Fibroblast of villous mesenchyme (primary cell): ENCODE data around the gene IPO5. TPM values are rescaled to one million over a fixed set of nuclear protein-coding genes. Genes with fewer than 3 reads are reported as not detected.

ENCODE experiments used
- DNase-seq: peaks from one replicate; pipeline ENCODE4 v3.0.0-alpha.2; 2010; ENCODE audit warnings: low read depth
- H3K4me3 ChIP-seq: 2 replicates; pipeline ENCODE4 v1.5.1; 2011; ENCODE audit warnings: low read depth, mild to moderate bottlenecking, low read length
- total RNA-seq: library from RNA; depleted of rRNA; stranded (reverse); fragments of >200 nt; gene quantifications from 2 replicates; pipeline ENCODE4 v1.2.3, GENCODE V29; 2012
- TF ChIP-seq, protein P1 (sequence below): IDR thresholded peaks from 2 replicates; pipeline ENCODE4 v1.5.1; 2012; ENCODE audit warnings: low read depth, mild to moderate bottlenecking, low read length; ENCODE audit not compliant: insufficient read depth

IPO5 gene
- total RNA-seq, 1 donor = 282 TPM

DNA sequence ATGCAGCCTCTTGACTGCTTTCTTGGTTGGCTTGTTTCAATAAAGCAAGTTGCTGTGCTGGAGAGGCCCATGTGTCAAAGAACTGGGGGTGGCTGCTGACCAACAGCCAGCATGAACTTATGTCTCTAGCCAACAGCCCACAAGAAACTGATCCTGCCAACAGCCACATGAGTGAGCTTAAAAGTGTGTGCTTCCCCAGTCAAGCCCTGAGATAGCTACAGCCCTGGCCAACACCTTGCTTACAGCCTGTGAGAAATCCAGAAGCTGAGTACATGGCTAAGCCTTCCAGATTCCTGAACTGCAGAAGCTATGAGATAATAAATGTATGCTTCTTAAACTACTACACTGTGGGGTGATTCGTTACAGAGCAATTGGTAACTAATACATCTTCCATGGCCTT is 38.9 kb upstream of the IPO5 start:
- TF ChIP-seq, protein P1, sequence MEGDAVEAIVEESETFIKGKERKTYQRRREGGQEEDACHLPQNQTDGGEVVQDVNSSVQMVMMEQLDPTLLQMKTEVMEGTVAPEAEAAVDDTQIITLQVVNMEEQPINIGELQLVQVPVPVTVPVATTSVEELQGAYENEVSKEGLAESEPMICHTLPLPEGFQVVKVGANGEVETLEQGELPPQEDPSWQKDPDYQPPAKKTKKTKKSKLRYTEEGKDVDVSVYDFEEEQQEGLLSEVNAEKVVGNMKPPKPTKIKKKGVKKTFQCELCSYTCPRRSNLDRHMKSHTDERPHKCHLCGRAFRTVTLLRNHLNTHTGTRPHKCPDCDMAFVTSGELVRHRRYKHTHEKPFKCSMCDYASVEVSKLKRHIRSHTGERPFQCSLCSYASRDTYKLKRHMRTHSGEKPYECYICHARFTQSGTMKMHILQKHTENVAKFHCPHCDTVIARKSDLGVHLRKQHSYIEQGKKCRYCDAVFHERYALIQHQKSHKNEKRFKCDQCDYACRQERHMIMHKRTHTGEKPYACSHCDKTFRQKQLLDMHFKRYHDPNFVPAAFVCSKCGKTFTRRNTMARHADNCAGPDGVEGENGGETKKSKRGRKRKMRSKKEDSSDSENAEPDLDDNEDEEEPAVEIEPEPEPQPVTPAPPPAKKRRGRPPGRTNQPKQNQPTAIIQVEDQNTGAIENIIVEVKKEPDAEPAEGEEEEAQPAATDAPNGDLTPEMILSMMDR = no peak
- no peak for DNase-seq
- no peak overlapping the region for H3K4me3 ChIP-seq

DNA sequence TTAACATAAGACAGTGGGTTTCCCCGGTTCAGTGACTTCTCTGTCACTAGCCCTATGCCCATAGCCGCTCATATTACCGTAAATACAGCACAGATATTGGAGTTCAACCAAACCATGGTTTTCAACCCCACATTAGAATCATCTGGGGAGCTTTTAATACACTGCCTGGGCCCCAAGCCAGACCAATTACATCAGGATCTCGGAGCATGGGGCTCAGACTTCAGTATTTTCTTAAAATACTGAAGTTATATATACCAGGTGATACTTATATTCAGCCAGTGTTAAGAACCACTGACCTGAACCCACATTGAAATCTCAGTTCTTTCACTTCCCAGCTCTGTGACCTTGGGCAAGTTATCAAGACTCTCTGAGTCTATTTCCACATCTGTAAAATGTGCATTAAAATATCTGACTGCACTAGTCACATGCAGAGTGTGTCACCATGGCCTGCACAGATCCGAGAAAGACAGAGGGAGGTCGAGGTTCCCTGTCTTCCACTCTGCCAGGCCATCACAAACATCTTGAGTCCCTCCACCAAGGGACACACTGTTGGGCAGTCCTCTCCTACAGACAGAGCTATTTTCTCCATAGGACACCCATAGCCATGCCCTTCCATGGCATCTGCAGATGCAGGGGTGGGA is 32.2 kb upstream of the IPO5 start:
- TF ChIP-seq, protein P1 = no peak
- no peak overlapping the region for H3K4me3 ChIP-seq
- DNase-seq = no peak

DNA sequence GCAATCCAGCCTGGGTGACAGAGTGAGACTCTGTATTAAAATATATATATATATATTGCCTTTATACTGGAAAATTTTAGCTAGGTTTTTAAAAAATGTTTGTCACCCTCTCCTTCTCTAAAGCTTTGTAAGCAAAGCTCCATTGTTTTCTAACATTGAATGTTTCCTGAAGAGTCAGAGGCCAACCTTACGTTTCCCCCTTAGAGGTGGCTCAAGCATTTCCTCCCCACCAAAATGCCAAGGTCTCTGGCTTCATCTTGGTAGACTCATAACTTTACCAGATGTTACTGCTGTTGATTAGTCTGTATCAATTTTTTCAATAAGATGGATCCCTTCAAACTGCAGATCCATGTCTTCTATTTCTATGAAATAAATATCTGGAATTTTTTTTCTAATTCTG is 25.2 kb upstream of the IPO5 start:
- DNase-seq = no peak
- H3K4me3 ChIP-seq = no peak overlapping the region
- TF ChIP-seq, protein P1 = no peak

DNA sequence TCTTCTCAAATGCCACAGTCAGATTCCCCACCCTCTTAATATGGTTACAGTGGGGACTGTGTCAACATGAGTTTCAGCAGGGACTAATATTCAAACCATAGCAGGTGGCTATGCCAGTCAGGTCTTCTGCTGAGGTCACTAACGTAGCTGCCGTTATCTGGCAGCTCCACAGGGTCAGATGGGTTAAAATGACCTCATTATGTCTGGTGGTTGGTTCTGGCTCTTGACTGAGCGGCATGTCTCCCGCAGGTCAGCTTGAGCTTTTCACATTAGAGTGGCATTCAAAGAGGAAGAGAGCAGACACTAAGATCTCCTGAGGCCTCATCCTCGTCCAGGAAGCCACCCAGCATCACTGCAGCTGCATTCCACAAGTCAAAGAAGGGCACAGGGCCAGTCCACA is 21.4 kb upstream of the IPO5 start:
- no peak overlapping the region for H3K4me3 ChIP-seq
- TF ChIP-seq, protein P1 = no peak
- no peak for DNase-seq

DNA sequence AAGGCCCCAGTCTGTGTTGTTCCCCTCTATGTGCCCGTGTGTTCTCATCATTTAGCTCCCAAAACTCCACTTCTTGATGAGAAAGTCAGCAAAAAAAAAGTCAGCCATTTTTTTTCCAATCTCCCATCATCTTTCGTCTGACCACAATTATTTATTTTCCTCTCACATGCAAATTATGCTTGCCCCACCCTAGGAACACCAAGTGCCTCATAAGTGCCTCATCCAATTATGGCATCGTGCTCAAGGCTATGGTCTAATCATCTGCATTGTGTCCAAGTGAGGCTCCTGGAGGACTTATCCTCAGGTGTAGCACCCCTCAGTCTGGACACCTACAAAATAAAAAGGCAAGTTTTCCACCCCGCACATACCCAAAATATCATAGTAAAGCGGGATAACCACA is 20.8 kb upstream of the IPO5 start:
- no peak overlapping the region for H3K4me3 ChIP-seq
- TF ChIP-seq, protein P1 = no peak
- DNase-seq = no peak

DNA sequence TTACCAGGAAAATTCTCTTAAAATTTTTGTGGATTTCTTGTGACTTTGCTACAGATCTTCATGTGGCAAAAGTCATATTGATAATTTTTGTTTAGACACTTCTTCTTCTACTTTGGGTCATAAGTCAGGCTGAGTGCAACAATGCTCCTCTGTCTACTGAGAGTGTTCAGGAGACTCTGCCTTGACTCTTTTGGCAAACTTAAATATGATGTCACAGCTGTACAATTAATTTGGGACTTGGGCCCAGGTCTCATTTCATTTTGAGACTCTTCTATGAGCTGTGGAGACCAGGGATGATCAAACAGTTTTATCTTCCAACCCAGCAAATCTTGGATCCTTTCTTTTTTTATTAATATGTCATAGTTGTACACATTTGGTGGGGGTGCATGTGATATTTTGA is 19.7 kb upstream of the IPO5 start:
- TF ChIP-seq, protein P1 = no peak
- no peak for DNase-seq
- H3K4me3 ChIP-seq = no peak overlapping the region

DNA sequence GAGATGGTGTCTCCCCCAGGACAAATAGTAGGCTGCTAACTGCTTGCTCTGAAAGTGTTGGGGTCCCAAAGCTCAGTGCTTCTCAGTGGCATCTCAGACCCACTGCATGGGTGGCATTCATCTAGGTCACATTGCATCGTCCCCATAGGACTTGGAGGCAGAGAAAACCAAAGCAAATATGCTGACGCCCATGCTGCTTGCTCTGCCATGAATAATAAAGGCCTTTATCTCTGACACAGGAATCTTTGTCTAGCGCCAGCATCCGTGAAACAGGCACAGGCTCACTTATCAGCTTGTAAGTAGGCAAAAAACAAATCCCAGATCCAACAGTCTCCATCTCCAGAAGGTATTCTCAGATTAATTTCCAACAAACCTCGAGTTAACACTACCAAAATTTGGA is 18.9 kb upstream of the IPO5 start:
- no peak overlapping the region for H3K4me3 ChIP-seq
- DNase-seq = no peak
- TF ChIP-seq, protein P1 = no peak
